ENCODE data around the gene HDDC2. TPM values are rescaled to one million over a fixed set of nuclear protein-coding genes. Genes with fewer than 3 reads are reported as not detected.

The HDDC2 gene
- total RNA-seq, 1 experiment from 2014 or later, result 194 TPM

DNA sequence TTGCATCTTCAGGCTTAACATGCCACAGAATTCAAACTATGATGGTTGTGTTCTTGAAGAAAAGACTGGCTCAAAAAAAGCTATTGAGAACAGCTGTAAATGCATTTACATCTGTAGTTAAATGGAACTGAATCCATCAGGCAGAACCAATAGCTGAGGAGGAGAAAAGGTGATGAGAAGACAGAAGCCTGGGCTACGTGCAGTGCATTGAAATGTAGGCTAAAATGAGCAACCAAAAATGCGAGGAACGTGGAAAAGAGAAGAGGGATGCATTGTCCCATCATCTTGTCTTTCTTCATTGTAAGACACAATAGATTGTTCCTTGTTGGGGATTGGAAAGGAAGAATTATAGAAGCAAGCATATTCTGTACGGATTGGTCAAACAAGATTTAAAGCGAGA, 13.8 kb upstream of the HDDC2 start:
- no peak for DNase-seq (ENCODE audit: low read depth in 1 of 2, low spot score in 2 of 2)
- no peak overlapping the region for H3K4me3 ChIP-seq
- no peaks in the 10 kb centered on the region for H3K9me3 ChIP-seq (replicated peaks)
- no peaks in the 10 kb centered on the region for H3K4me1 ChIP-seq (replicated peaks)
- no peak overlapping the region for H3K27ac ChIP-seq
- H3K36me3 ChIP-seq, result no peaks in the 10 kb centered on the region
- H3K27me3 ChIP-seq (replicated peaks), result 0 out of 2 replicates have a peak, but pooled peaks cover 3% of the 10 kb centered on the region

DNA sequence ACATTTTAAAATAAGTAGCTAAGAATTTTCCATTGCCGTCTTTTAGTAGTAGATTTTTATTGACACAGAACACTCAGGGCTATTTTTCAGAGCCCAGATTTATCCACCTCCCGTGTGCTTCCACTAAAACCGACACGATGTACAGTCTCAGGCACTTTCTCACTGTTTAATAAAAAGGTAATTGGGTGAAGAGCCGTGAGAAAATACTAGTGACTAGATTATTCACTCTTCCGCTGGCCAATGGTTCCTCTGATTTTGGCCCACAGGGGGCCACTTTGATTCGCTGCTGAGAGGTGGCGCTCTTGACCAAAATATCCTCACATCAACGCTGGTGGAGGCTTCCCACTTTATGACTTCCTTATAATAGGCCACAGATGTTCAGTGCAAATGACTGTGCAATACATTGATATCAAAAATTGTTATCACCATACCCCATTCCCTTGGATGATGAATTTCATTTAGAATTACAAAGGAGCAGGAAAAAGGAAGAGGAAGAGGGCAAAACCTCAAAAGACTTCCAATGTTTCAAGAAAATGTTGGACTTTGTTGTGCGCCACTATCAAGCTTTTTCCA, 12.3 kb upstream of the HDDC2 start:
- no peak overlapping the region for H3K4me3 ChIP-seq
- no peaks in the 10 kb centered on the region for H3K9me3 ChIP-seq (replicated peaks)
- no peaks in the 10 kb centered on the region for H3K4me1 ChIP-seq (replicated peaks)
- H3K27ac ChIP-seq, result no peak overlapping the region
- H3K27me3 ChIP-seq (replicated peaks), result 0 out of 2 replicates have a peak, but pooled peaks cover 3% of the 10 kb centered on the region
- no peaks in the 10 kb centered on the region for H3K36me3 ChIP-seq
- DNase-seq (ENCODE audit: low read depth in 1 of 2, low spot score in 2 of 2), result peak; percentile 47 to 57

DNA sequence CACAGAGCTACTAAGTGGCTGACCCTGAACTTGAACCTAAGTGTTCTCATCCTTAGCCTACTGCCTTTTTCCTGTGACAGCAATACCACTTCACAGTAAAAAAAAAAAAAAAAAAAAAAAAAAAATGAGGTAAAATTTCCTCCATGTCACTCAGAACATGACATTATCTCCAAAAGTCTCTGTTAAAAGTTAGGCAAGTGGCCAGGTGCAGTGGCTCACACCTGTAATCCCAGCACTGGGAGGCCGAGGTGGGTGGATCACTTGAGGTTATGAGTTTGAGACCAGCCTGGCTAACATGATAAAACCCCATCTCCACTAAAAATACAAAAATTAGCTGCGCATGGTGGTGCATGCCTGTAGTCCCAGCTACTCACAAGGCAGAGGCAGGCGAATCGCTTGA, 11.2 kb upstream of the HDDC2 start:
- Histone ChIP-seq H3K4me1 (replicated peaks) (no peaks in the 10 kb centered on the region), H3K27ac (no peak overlapping the region), H3K36me3 (no peaks in the 10 kb centered on the region), H3K4me3 (no peak overlapping the region), H3K27me3 (replicated peaks) (0 out of 2 replicates have a peak, but pooled peaks cover 3% of the 10 kb centered on the region), H3K9me3 (replicated peaks) (no peaks in the 10 kb centered on the region)
- DNase-seq (ENCODE audit: low read depth in 1 of 2, low spot score in 2 of 2), result no peak

DNA sequence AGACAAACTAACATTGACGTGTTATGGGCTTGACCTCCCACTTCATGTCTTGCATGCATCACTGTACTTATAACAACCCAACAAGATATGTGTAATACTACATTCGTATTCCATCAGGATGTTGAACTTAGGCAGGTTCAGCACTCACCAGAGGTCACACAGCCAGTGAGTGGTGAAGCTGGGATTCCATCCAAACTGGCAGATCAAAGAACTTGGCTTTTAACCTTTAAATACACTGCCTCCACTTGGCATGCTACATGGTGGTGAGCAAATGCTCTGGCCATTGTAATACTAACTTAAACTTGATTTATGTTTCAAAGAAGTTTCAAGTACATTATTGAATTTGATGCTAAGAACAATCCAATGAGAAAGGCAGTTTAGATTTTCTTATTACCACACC, 10.7 kb upstream of the HDDC2 start:
- 0 out of 2 replicates have a peak, but pooled peaks cover 3% of the 10 kb centered on the region for H3K27me3 ChIP-seq (replicated peaks)
- H3K36me3 ChIP-seq, result no peaks in the 10 kb centered on the region
- no peaks in the 10 kb centered on the region for H3K9me3 ChIP-seq (replicated peaks)
- H3K4me1 ChIP-seq (replicated peaks), result no peaks in the 10 kb centered on the region
- no peak for DNase-seq (ENCODE audit: low read depth in 1 of 2, low spot score in 2 of 2)
- H3K27ac ChIP-seq, result no peak overlapping the region
- H3K4me3 ChIP-seq, result no peak overlapping the region

DNA sequence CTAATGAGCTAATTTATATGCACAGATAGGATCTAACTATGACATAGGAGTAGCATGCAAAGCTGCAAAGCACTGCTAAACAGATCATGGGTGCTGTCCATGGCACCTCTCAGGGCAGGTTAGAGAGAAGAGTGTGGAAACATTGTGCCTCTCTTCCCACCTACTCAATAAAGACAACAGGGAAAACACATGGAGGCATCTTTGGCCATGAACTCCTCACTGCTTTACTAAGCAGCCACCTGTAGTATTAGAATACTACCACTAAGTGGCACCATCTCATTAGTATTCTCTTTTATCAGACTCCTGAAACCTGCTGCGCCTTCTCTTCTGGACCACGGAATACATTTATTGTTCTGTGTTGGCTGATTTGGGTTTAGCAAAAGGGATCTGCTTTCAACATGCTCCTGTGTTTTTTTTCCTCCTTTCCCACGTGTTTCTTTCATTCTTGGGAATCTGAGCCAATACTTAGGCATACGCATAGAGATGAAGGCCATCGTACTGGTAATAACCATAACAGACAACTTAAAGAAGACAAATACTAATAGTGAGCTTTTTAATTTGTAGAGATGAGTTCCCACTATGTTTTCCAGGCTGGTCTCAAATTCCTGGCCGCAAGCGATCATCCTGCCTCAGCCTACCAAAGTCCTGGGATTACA, 9.4 kb upstream of the HDDC2 start:
- no peaks in the 10 kb centered on the region for H3K36me3 ChIP-seq
- H3K9me3 ChIP-seq (replicated peaks), result no peaks in the 10 kb centered on the region
- 0 out of 2 replicates have a peak, but pooled peaks cover 3% of the 10 kb centered on the region for H3K27me3 ChIP-seq (replicated peaks)
- DNase-seq (ENCODE audit: low read depth in 1 of 2, low spot score in 2 of 2), result peak in 1 of 2 experiments; percentile 57
- H3K27ac ChIP-seq, result no peak overlapping the region
- H3K4me3 ChIP-seq, result no peak overlapping the region
- H3K4me1 ChIP-seq (replicated peaks), result no peaks in the 10 kb centered on the region

DNA sequence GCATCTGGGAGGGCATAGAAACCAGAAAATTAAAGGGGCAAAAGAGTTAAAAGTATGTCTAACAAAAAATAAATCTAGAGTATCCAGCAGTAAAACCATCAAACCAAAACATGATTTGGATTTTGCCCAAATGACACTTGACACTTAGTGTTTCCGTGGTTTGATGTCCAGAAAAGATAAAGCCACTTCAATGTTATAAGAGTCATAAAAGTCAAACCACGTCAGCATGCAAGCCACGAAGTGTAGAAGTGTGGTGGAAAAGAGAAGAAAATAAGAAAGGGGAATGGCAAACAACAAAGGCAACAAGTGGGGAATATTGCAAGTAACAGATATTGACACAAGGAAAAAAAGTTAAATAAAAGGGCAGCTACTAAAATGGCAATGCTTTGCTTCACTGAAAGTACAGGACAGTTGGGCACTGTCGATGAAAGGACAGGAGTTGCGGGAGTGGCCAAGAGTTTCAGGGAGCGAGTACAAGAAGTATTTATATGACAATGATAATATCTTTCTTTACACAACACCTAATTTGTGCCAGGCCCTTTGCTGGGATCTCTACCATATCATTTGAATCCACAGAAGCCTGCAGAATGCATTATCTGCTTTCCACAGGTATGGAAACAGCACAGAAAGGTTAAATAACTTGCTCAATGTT, 6.3 kb upstream of the HDDC2 start:
- Histone ChIP-seq H3K27me3 (replicated peaks) (0 out of 2 replicates have a peak, but pooled peaks cover 3% of the 10 kb centered on the region), H3K4me1 (replicated peaks) (peaks cover 6% of the 10 kb centered on the region), H3K36me3 (no peaks in the 10 kb centered on the region), H3K4me3 (no peak overlapping the region), H3K27ac (no peak overlapping the region), H3K9me3 (replicated peaks) (no peaks in the 10 kb centered on the region)
- no peak for DNase-seq (ENCODE audit: low read depth in 1 of 2, low spot score in 2 of 2)

DNA sequence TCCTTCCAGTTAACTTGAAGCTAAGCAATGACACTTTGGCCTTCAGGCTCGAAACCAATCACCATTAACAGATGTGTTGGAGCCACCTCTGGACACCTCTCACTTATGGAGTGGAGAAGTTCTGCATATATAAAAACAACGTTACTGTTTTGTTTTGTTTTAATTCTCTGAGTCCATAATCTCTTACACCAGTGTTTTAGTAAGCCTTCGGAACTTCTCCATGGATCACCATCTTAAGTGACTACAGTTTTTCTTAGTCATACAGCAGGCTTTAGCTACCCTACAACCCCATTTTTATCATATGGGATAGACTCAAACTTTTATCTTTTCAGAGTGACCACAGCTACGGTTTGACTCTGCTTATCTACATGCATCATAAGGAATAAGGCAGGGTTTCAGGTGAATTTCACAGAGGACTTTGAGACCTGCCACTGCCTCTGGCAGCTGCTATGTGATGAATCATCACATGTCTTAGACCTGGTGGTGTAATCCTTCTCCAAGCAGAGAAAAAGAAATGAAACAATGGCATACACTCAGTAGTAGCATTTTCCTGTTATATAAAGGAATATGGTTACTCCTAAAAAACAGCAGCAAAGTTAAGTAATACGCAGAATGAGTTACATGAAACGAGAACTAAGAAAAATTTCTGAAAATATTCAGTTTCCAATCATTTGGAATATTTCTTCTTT, 5.5 kb upstream of the HDDC2 start:
- Histone ChIP-seq H3K4me1 (replicated peaks) (peaks cover 14% of the 10 kb centered on the region), H3K27ac (no peak overlapping the region), H3K9me3 (replicated peaks) (no peaks in the 10 kb centered on the region), H3K27me3 (replicated peaks) (0 out of 2 replicates have a peak, but pooled peaks cover 3% of the 10 kb centered on the region), H3K36me3 (no peaks in the 10 kb centered on the region), H3K4me3 (no peak overlapping the region)
- DNase-seq (ENCODE audit: low read depth in 1 of 2, low spot score in 2 of 2), result no peak

DNA sequence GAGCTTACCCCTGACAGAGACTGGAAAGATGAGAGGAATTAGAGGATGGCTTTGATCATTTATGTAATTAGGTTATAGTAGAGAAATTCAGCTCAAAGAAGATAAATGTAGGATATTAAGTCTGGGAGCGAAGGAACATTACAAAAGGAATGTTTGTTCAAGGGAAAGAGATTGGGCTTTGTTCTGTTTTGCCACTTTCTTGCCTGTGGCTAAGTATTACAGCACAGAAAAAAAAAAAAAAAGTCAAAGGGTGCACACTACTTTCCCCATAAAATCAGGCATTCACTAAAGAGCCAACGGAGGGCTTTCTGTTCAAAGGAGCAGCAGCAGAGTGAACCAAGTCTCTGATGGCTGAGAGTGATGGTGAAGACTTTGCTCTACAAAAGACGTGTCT, 5.0 kb upstream of the HDDC2 start:
- Histone ChIP-seq H3K27ac (no peak overlapping the region), H3K4me1 (replicated peaks) (peaks cover 17% of the 10 kb centered on the region), H3K4me3 (no peak overlapping the region)

DNA sequence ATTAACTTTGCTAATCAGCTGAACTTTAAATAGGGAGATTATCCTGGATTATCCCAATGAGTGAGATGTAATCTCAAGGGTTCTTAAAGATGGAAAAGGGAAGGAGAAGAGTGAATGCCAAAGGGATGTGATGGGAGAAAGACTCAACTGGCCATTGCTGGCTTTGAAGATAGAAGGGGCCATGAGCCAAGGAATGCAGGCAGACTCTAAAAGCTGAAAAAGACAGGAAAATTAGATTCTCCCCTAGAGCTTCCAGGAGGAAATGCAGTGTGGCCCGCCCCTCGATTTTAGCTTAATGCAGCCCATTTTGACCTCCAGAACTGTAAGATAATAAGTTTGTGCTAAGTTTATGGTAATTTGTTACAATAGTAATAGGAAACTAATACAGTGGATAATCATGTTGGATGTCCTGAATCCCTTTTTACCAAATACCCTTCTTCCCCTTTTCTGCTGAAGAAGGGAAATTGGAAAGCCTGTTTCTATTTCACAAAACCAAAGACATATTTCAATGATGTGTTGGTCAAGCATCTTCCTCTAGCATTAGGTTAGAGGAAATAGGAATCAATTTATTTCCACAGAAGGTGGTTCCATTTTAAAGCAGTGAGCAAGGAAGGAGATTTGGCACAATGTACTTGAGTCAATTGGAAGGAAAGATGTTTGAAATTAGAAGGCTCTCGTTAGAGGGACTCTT, 3.3 kb upstream of the HDDC2 start:
- Histone ChIP-seq H3K4me3 (no peak overlapping the region), H3K27ac (no peak overlapping the region), H3K27me3 (replicated peaks) (no peaks in the 10 kb centered on the region), H3K36me3 (peaks cover 8% of the 10 kb centered on the region), H3K9me3 (replicated peaks) (no peaks in the 10 kb centered on the region), H3K4me1 (replicated peaks) (peaks cover 24% of the 10 kb centered on the region)
- DNase-seq (ENCODE audit: low read depth in 1 of 2, low spot score in 2 of 2), result no peak

More for the DNA sequence above, 5.0 kb upstream of the HDDC2 start:
- Histone ChIP-seq H3K9me3 (replicated peaks) (no peaks in the 10 kb centered on the region), H3K27me3 (replicated peaks) (0 out of 2 replicates have a peak, but pooled peaks cover 2% of the 10 kb centered on the region), H3K36me3 (peaks cover under 1% of the 10 kb centered on the region; the same call in 1 of the 2 replicates)
- no peak for DNase-seq (ENCODE audit: low read depth in 1 of 2, low spot score in 2 of 2)

DNA sequence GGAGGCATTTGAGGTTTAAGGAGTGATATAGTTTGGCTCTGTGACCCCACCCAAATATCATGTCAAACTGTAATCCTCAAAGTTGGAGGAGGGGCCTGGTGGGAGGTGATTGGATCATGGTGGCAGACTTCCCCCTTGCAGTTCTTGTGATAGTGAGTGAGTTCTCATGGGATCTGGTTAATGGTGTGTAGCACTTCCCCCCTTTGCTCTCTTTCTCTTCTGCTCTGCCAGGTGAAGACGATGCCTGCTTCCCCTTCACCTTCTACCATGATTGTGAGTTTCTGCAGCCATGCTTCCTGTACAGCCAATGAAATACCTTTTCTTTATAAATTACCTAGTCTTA, 1.7 kb upstream of the HDDC2 start:
- H3K9me3 ChIP-seq (replicated peaks), result no peaks in the 10 kb centered on the region
- no peak overlapping the region for H3K4me3 ChIP-seq
- H3K27ac ChIP-seq, result no peak overlapping the region
- no peaks in the 10 kb centered on the region for H3K27me3 ChIP-seq (replicated peaks)
- peaks cover 24% of the 10 kb centered on the region for H3K36me3 ChIP-seq
- H3K4me1 ChIP-seq (replicated peaks), result peaks cover 25% of the 10 kb centered on the region
- no peak for DNase-seq (ENCODE audit: low read depth in 1 of 2, low spot score in 2 of 2)

DNA sequence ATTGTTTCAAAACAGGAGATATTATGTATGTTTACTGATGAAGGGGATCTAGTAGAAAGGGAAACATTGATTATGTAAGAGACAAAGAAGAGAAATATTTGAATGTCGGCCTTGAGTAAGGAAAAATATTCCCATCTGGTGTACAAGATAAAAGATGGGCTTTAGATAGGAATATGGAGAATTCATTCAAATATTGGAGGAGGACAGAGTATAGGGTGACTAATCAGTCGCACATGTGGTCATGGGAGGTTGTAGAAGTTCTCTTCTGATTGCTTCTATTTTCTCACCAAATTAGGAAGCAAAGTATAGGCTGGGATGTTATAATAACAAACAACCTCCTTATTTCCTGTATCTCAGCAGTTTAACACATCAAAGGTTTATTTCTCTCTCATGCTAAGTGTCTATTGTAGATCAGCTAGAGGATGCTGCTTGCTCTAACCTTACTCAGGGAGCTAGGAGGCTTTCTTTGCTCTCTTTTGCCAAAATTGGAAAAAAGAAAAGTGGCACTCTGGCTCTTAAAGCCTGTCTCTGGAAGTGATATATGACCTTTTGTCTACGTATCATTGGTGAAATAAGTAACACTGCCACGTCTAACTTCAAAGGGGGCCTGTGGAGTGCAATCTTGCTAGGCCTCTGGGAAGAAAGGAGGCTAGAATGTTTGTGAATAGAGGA, 1.2 kb upstream of the HDDC2 start:
- peaks cover 29% of the 10 kb centered on the region for H3K36me3 ChIP-seq
- H3K9me3 ChIP-seq (replicated peaks), result no peaks in the 10 kb centered on the region
- peak overlapping the region; percentile 47 for H3K27ac ChIP-seq
- H3K4me3 ChIP-seq, result no peak overlapping the region
- no peaks in the 10 kb centered on the region for H3K27me3 ChIP-seq (replicated peaks)
- H3K4me1 ChIP-seq (replicated peaks), result peaks cover 25% of the 10 kb centered on the region
- DNase-seq (ENCODE audit: low read depth in 1 of 2, low spot score in 2 of 2), result peak in 1 of 2 experiments; percentile 59

DNA sequence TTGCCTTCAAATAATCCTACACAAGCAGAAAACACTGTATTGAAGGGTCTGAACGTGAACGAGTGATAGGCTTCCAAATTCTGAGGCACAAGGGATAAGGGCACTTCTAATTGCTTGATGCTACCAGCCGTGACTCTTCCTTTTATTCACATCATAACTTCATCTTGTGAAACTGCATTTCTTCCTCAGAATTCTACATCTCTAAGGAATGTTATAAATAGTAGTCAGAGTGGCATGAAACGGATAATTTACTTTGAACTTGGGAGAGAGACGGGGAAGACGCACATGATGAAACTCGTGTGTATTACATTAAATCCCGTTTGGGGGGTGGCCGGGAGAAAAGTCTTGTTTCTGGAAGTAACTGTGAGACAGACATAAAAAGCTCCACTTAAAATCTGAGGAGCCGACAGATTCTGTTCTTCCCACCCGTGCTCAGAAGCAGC, 754 bp downstream of the HDDC2 start:
- Histone ChIP-seq H3K27ac (peak overlapping the region; percentile 90), H3K9me3 (replicated peaks) (no peaks in the 10 kb centered on the region), H3K4me1 (replicated peaks) (peaks cover 25% of the 10 kb centered on the region), H3K36me3 (peaks cover 49% of the 10 kb centered on the region), H3K4me3 (peak overlapping the region; percentile 72), H3K27me3 (replicated peaks) (no peaks in the 10 kb centered on the region)
- no peak for DNase-seq (ENCODE audit: low read depth in 1 of 2, low spot score in 2 of 2)

DNA sequence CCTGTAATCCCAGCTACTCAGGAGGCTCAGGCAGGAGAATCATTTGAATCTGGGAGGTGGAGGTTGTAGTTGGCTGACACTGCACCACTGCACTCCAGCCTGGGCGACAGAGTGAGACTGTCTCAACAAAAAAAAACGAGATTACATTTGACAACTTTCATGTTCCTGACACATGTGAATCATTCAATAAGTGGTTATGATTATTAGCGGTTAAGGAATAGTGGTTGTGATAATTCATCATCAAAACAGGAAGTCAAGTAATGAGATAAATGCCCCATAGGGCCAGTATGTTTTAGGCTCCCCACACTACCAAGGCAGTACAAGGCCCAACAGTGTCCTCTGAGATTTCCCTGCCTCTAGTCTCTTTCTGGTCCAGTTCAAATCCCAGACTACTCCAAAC, 2.5 kb downstream of the HDDC2 start:
- peaks cover 33% of the 10 kb centered on the region for H3K4me1 ChIP-seq (replicated peaks)
- H3K27ac ChIP-seq, result no peak overlapping the region
- H3K4me3 ChIP-seq, result no peak overlapping the region
- peaks cover 63% of the 10 kb centered on the region for H3K36me3 ChIP-seq
- H3K27me3 ChIP-seq (replicated peaks), result no peaks in the 10 kb centered on the region
- DNase-seq (ENCODE audit: low read depth in 1 of 2, low spot score in 2 of 2), result no peak
- H3K9me3 ChIP-seq (replicated peaks), result no peaks in the 10 kb centered on the region
